Nephron progenitor cell (in vitro differentiated cells): Measurements from ENCODE around the gene PSME3IP1.
"Not testable (repeated sequence)": the region's sequence is repeated elsewhere in the genome, so short reads cannot be mapped to it uniquely, and the experiment has no call there.

Source experiments
- DNase-seq: peaks from one replicate; pipeline ENCODE4 v3.0.0; 2021
- H3K27ac Mint-ChIP-seq: 2 replicates; pipeline ENCODE4 v1.8.0; 2021; ENCODE audit warnings: mild to moderate bottlenecking, moderate library complexity, mixed read lengths
- H3K27me3 Mint-ChIP-seq: 2 replicates; pipeline ENCODE4 v1.8.0; 2021; ENCODE audit warnings: mild to moderate bottlenecking, low read depth, mixed read lengths; ENCODE audit not compliant: poor library complexity
- H3K36me3 Mint-ChIP-seq: 2 replicates; pipeline ENCODE4 v1.8.0; 2021; ENCODE audit warnings: low read depth, mixed read lengths
- H3K4me1 Mint-ChIP-seq: 2 replicates; pipeline ENCODE4 v1.8.0; 2021; ENCODE audit warnings: mixed read lengths
- H3K4me3 Mint-ChIP-seq: 2 replicates; pipeline ENCODE4 v1.8.0; 2021; ENCODE audit warnings: mild to moderate bottlenecking, moderate library complexity, mixed read lengths
- H3K9me3 Mint-ChIP-seq: 2 replicates; pipeline ENCODE4 v1.8.0; 2021; ENCODE audit warnings: mild to moderate bottlenecking, moderate library complexity, mixed read lengths
- TF ChIP-seq, protein P1 (sequence below): fragments of 200-600 bp; sonication (generic); IDR thresholded peaks from 2 replicates; pipeline ENCODE4 v1.5.0; 2021; ENCODE audit warnings: antibody characterized with exemption

PSME3IP1 gene

DNA sequence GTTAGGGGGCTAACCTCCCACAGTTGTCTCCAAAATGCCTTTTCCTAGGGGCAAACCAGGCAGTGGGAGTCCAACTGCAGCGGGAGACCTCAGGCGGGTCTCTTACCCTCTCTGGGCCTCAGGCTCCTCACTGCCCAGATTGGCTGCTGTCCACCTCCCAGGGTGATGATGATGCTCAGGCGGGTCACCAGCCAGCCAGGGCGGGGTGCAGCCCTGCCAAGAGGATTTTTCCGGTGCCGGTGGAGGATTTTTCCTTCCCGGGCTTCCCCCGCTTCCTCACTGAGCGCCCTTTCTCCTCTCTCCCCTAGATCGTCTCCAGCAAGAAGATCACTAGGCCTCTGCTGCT is 70.7 kb downstream of the PSME3IP1 start:
- peaks cover 3% of the 10 kb centered on the region for H3K27me3 Mint-ChIP-seq
- H3K36me3 Mint-ChIP-seq: no peaks in the 10 kb centered on the region
- no peak overlapping the region for H3K4me3 Mint-ChIP-seq
- H3K4me1 Mint-ChIP-seq: peaks cover 41% of the 10 kb centered on the region
- no peaks in the 10 kb centered on the region for H3K9me3 Mint-ChIP-seq
- no peak for DNase-seq
- TF ChIP-seq, protein P1, sequence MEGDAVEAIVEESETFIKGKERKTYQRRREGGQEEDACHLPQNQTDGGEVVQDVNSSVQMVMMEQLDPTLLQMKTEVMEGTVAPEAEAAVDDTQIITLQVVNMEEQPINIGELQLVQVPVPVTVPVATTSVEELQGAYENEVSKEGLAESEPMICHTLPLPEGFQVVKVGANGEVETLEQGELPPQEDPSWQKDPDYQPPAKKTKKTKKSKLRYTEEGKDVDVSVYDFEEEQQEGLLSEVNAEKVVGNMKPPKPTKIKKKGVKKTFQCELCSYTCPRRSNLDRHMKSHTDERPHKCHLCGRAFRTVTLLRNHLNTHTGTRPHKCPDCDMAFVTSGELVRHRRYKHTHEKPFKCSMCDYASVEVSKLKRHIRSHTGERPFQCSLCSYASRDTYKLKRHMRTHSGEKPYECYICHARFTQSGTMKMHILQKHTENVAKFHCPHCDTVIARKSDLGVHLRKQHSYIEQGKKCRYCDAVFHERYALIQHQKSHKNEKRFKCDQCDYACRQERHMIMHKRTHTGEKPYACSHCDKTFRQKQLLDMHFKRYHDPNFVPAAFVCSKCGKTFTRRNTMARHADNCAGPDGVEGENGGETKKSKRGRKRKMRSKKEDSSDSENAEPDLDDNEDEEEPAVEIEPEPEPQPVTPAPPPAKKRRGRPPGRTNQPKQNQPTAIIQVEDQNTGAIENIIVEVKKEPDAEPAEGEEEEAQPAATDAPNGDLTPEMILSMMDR: no peak
- H3K27ac Mint-ChIP-seq: no peak overlapping the region

DNA sequence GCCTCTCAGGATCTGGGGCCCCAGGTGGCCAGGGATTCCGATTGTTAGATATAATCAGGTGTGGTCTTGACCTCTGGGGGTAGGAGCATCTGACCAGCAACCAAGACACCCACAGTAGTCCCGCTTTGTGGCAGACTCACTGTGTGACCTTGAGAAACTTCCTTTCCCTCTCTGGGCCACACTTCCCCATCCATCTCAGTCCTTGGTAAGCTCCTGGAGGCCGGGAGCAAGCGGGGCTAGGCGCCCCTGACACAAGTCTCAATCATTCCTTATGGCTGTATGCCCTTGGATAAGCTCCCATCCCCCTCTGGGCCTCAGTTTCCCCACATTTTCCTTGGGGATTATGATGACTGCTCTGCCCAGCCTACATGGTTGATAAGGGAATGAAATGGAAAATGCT is 72.2 kb downstream of the PSME3IP1 start:
- TF ChIP-seq, protein P1: no peak
- no peaks in the 10 kb centered on the region for H3K36me3 Mint-ChIP-seq
- peaks cover 3% of the 10 kb centered on the region for H3K27me3 Mint-ChIP-seq
- no peak overlapping the region for H3K4me3 Mint-ChIP-seq
- no peaks in the 10 kb centered on the region for H3K9me3 Mint-ChIP-seq
- H3K4me1 Mint-ChIP-seq: peaks cover 44% of the 10 kb centered on the region
- H3K27ac Mint-ChIP-seq: no peak overlapping the region
- DNase-seq: no peak

GRCh38 chr16:57113042-57113453 is 72.8 kb downstream of the PSME3IP1 start:
- Mint-ChIP-seq H3K27ac (no peak overlapping the region), H3K9me3 (no peaks in the 10 kb centered on the region), H3K36me3 (no peaks in the 10 kb centered on the region), H3K27me3 (peaks cover 3% of the 10 kb centered on the region), H3K4me1 (peaks cover 48% of the 10 kb centered on the region), H3K4me3 (peak overlapping the region; percentile 8)
- DNase-seq: no peak
- TF ChIP-seq, protein P1: no peak

DNA sequence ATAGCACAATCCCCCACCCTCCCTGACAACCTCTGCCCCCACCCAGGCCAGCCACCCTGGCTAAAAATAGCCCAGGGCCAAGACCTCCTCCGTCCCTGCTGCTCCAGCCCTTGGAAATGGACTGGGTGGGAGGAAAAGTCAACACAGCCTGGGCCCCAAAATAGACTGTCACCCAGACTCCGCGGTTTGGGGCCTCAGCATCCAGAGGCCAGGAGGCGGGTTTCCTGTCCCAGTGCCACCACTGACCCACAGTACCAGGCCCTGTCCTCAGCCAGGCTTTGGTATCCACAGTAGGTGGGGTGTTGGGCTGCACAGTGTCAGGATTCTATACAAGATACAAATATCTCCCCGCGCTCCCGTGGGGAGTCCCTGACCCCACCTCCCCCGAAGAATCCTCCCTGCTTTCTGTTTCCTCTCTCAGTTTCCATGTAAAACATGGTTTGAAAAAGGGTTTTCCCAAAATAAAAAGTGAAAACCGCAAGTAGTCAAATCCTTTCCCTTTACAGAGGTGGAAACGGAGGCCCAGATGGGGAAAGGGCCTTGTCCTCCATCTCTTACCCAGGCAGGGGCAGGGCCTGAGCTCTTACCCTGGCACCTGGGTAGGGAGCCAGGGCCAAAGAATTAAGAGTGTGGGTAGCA is 73.3 kb downstream of the PSME3IP1 start:
- H3K27ac Mint-ChIP-seq: no peak overlapping the region

DNA sequence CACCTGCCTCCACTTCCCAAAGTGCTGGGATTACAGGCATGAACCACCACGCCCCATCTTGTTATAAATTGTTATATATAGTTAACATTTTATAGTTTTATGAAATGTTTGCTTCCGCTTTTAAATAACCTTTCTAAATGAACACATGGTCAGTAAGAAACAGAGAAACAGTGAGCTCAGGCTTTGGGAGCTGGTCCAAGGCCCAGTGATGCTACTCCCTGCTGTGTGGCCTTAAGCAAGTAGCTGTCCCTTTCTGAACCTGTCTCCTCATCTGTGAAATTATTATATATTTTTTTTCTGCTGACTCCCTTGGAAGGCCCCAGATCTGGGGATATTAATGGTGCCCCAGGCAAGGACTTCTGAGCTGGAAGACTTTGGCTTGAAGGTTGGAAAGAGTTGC is 74.4 kb downstream of the PSME3IP1 start:
- Mint-ChIP-seq H3K4me1 (peaks cover 44% of the 10 kb centered on the region), H3K36me3 (no peaks in the 10 kb centered on the region), H3K9me3 (no peaks in the 10 kb centered on the region), H3K27me3 (peaks cover 3% of the 10 kb centered on the region), H3K27ac (no peak overlapping the region), H3K4me3 (no peak overlapping the region)
- TF ChIP-seq, protein P1: no peak
- no peak for DNase-seq

More for the DNA sequence above, 73.3 kb downstream of the PSME3IP1 start:
- H3K9me3 Mint-ChIP-seq: no peaks in the 10 kb centered on the region
- peaks cover 3% of the 10 kb centered on the region for H3K27me3 Mint-ChIP-seq
- no peaks in the 10 kb centered on the region for H3K36me3 Mint-ChIP-seq
- DNase-seq: no peak
- H3K4me1 Mint-ChIP-seq: peaks cover 44% of the 10 kb centered on the region
- TF ChIP-seq, protein P1: no peak
- H3K4me3 Mint-ChIP-seq: no peak overlapping the region

DNA sequence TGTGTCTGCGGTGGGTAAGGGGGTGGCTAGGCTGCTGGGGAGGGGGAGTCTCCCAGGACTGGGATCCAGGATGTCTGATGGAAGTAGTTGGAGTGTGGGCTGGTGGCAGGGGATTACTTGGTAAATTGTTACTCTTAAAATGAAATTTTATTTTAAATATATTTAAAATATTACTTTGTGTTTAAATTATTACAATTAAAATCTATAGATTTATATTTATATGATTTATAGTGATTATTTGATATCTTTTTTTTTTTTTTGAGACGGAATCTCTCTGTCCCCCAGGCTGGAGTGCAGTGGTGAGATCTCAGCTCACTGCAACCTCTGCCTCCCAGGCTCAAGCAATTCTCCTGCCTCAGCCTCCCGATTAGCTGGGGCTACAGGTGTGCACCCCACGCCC is 74.9 kb downstream of the PSME3IP1 start:
- no peak for DNase-seq
- peaks cover 42% of the 10 kb centered on the region for H3K4me1 Mint-ChIP-seq
- no peak overlapping the region for H3K4me3 Mint-ChIP-seq
- TF ChIP-seq, protein P1: no peak
- H3K36me3 Mint-ChIP-seq: no peaks in the 10 kb centered on the region
- no peak overlapping the region for H3K27ac Mint-ChIP-seq
- H3K9me3 Mint-ChIP-seq: no peaks in the 10 kb centered on the region
- H3K27me3 Mint-ChIP-seq: peaks cover 3% of the 10 kb centered on the region

GRCh38 chr16:57109259-57110105 is 76.4 kb downstream of the PSME3IP1 start:
- not testable (repeated sequence) for H3K4me3 Mint-ChIP-seq, H3K36me3 Mint-ChIP-seq, H3K9me3 Mint-ChIP-seq, H3K27me3 Mint-ChIP-seq, DNase-seq
- H3K4me1 Mint-ChIP-seq: peaks cover 40% of the 10 kb centered on the region
- peak overlapping the region; percentile 20 for H3K27ac Mint-ChIP-seq
